HG02870 (cell line): ENCODE measurements around the gene ANO9.

Source experiments
- ATAC-seq: cut with Tn5 transposase; IDR thresholded peaks from one replicate; pipeline ENCODE4 v1.9.1; 2021; ENCODE audit warnings: mild to moderate bottlenecking, moderate library complexity; ENCODE audit not compliant: unreplicated experiment

The ANO9 gene, protein sequence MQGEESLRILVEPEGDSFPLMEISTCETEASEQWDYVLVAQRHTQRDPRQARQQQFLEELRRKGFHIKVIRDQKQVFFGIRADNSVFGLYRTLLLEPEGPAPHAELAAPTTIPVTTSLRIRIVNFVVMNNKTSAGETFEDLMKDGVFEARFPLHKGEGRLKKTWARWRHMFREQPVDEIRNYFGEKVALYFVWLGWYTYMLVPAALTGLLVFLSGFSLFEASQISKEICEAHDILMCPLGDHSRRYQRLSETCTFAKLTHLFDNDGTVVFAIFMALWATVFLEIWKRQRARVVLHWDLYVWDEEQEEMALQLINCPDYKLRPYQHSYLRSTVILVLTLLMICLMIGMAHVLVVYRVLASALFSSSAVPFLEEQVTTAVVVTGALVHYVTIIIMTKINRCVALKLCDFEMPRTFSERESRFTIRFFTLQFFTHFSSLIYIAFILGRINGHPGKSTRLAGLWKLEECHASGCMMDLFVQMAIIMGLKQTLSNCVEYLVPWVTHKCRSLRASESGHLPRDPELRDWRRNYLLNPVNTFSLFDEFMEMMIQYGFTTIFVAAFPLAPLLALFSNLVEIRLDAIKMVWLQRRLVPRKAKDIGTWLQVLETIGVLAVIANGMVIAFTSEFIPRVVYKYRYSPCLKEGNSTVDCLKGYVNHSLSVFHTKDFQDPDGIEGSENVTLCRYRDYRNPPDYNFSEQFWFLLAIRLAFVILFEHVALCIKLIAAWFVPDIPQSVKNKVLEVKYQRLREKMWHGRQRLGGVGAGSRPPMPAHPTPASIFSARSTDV

DNA sequence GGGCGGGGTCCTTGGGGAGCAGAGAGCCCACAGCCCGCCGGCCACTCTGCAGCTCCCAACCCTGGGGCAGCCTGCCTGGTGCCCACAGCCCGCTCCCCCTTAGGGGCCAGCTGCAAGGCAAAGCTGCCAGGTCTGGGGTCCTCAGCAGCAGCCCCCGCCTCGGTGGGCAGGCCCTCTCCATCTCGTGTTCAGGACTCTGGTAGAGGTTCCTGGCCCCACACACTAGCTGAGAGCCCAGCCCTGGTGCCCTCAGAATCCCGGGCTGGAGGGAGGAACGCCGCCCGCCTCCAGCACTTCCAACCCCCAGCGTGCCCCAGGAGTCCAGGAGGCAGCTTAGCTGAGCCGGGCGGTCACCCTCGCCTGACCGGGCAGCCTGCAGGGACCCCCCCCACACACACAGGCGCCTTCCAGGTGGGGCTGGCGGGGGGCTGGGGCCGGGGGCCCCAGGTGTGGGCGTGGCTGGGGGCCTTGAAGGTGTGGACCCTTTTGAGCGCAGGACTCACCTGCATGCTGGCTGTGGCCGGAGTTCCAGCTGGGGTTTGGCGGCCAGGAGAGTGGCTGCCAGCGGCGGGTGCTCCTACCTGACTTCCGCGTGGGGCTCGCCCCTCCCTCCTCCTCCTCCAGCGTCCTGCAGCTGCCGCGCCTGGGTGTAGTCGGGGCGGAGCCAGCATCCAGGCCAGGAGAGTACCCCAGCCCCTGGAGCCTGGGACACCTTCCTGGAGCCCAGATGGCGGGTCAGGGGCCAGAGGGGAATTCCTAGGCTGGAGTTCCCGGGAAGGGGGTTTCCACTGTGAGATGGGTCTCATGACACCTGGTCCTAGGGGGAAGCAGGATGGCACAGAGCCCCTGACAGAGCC is at the start of gene ANO9:
Gene ANO9 (minus strand): TSS at position 594 of the 857 bp plus-strand sequence. CDS start 85 bp downstream, at position 509.
- no peak for ATAC-seq

DNA sequence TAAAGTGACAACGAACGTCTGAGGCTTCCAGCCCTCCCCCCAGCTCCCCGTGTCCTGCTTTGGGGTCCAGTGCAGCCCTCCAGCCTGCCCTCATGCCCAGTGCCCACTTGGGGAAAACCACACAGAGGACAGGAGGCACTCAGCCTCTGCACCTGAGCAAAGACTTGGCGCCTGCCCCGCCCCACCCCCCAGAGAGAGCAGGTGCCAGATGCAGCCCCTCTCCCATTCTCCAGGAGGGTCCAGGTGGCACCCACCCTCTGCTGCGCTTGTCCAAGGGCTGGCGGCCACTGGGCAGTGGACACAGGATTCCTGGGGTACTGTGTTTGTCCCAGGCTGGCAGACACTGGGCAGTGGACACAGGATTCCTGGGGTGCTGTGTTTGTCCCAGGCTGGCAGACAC is 49.5 kb upstream of the ANO9 start:
- no peak for ATAC-seq

DNA sequence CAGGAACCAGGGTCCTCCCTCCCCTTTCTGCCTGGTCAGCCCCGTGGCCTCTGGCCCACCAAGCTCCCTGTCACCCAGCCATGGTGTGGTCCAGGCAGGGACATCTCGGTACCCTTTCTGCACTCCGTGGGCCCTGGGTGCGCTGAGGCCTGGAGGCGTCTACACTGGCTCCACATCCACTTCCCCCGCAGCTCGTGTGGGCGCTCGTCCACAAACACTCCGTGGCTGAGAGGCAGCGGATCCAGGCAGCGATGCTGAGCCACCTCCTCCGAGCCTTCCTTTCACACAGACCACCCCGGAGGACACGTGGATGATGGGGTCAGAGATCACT is 49.1 kb upstream of the ANO9 start:
- ATAC-seq: no peak

DNA sequence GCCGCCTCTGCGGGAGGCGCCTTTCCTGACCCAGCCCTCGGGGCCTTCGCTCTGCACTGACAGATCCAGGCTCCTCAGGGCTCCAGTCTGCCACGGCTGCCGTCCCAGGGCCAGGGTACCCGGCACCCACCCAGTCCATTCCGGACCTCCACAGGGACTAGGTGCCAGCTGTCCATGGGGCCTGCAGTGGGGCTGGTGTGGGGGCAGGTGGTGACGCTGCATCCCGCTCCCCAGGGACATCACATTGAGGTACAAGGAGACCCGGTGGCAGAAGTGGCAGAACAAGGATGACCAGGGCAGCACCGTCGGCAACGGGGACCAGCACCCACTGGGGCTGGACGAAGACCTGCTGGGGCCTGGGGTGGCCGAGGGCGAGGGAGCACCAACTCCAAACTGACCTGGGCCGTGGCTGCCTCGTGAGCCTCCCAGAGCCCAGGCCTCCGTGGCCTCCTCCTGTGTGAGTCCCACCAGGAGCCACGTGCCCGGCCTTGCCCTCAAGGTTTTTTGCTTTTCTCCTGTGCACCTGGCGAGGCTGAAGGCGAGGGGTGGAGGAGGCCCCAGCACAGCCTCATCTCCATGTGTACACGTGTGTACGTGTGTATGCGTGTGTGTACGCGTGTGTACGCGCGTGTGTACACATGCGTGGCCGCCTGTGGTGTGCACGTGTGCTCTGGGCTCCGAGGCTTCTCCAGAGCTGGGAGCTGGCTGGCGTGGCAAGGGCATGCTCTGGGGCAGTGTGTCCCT is 48.5 kb upstream of the ANO9 start:
- no peak for ATAC-seq

DNA sequence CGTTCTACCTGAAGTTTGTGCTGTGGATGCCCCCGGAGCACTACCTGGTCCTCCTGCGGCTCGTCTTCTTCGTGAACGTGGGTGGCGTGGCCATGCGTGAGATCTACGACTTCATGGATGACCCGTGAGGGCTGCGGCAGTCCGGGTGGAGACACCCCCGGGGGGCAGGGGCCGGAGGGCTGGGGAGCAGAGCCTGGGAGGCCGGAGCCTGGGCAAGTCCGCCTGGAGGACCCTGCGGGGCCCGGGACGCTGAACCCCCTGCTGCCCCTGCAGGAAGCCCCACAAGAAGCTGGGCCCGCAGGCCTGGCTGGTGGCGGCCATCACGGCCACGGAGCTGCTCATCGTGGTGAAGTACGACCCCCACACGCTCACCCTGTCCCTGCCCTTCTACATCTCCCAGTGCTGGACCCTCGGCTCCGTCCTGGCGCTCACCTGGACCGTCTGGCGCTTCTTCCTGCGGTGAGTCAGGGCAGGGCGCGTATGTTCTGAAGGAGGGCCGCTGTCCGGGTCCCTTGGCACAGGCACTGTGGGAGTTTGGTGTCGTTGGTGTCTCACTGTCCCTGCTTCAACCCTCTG is 47.9 kb upstream of the ANO9 start:
- no peak for ATAC-seq

DNA sequence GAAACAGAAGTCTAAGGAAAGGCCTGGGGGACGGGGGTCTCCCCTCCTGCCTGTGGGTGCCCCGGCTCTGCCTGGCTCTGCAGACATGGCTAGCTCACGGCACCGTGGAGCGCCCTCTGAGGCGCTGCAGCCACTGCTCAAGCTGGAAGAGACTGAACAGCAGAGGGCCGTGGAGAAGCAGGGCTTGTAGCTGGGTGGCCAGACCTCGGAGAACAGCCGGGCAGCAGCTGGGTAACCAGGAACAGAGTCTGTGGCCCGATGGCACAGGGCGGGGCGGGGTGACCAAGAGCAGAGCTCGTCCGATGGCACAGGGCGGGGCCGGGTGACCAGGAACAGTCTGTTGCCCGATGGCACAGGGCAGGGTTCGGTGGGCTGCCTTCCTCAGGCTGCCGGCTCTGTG is 47.2 kb upstream of the ANO9 start:
- no peak for ATAC-seq

DNA sequence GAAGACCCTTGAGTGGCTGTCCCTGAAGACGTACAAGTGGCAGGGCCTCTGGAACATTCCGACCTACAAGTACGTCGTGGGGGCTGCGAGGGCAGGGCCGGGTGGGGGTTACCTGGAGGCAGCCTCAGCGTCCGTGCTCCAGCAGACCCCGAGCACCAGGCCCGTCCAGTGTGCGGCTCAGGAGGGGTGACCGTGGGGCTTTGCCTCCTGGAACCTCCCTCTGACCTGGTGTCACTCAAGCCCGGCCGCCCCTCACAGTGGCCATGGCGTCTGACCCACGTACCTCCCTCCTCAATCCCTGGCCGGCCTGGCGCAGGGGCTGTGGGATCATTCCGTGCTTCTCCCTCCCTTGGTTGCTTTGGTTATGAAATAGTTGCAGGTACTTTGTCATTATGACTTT is 46.8 kb upstream of the ANO9 start:
- ATAC-seq: no peak

DNA sequence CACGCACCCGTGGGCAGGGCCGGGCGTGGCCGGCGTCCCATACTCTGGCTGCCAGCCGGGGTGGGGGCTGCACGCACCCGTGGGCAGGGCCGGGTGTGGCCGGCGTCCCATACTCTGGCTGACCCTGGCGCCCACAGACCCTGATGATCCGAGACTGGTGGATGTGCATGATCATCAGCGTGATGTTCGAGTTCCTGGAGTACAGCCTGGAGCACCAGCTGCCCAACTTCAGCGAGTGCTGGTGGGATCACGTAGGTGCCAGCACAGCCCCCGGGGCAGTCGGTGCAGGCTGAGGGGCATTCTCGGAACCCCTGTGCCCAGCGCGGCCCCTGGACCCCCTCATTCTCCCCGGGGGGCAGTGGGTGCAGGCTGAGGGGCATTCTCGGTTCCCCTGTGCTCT is 46.3 kb upstream of the ANO9 start:
- ATAC-seq: no peak

DNA sequence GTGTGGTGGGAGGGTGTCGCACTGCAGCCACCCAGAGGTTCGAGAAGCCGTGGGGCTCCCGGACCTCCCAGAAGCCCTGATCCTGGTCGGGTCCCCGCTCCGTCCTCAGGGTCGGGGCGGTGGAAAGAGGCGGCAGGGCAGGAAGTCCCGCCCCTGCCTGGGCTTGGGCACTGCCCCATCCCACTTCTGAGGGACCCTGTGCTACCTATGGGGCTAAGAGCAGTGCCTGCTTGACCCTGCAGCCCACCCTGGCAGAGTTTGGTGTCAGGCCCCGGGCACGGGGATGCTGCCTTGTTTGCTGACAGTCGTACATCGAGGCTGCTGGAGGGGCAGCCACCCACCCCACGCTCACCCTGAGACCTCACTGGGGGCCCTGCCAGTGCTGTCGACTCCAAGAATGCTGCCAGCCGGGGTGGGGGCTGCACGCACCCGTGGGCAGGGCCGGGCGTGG is 45.8 kb upstream of the ANO9 start:
- no peak for ATAC-seq

DNA sequence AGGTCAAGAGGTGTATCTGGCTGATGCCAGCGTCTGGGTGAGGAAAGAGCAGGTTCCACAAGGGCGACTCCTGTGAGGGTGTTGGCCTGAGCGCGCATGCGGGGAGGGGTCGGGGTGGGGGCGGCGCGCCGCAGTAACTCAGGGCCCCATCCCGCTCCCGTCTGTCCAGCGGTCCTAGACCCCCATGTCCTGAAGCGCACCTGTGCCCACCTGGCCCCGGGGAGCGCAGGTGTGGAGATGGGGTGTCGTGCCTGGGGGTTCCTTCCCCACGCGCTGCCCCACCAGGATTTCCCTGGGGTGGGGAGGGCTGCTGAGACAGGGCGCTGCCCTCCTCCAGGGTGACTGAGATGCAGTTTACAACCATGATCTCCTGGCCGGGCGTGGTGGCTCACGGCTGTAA is 44.4 kb upstream of the ANO9 start:
- no peak for ATAC-seq

DNA sequence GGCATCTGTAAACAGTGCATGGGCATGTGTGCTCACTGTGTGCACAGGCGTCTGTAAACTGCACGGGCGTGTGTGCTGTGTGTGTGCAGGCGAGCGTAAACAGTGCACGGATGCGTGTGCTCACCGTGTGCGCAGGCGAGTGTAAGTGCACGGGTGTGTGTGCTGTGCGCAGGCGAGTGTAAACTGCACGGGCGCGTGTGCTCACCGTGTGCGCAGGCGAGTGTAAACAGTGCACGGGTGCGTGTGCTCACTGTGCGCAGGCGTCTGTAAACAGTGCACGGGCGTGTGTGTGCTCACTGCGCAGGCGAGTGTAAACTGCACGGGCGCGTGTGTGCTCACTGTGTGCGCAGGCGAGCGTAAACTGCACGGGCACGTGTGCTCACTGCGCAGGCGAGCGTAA is 42.8 kb upstream of the ANO9 start:
- no peak for ATAC-seq

DNA sequence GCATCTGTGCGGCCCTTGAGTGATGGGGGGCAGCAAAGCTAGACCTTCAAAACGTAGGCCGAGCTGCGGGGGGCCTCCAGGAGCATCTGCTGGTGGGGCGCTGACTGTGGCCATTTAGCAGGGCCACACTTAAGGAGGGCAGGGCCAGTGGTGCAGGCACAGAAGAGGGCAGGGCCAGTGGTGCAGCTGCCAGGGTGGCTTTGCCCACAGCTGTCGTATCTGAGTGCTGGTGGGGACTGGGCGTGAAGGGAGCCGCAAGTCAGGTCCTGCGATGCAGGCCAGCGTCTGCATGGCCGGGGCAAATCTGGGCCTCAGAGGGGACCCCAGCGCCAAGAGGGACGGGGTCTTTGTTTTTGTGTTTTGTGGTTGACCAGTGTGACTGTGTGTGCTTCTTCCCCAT is 37.5 kb upstream of the ANO9 start:
- ATAC-seq: no peak

DNA sequence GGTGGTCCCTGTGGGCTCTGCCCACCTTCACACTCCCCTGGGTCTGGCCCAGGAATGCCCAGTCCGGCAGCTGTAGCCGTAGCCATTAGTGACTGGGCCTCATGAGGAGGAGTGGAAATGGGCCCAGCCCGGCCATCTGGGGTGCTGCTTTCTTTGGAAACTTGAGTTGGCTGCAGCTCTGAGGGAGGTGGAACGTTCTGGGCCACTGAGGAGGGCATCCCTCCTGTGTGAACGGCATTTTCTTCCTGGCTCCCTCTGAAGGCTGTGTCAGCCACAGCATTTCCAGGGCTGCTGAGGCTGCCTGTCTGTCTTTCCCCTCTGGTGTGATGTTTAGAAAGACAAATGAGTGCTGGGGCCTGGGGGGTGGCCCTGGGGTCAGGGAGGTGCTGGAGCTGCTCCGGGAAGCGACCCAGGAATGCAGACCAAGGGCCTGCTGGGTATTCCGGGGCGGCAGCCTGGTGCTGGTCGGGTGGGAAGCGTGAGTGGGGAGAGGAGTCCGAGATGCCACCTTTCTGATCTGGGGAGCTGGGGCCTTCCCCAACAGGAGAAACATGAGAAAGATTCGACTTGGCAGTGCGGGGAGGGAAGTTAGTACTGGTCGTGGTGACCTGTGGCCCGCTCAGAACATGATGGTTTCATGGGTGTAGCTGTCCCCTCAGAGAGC is 35.4 kb upstream of the ANO9 start:
- ATAC-seq: no peak

DNA sequence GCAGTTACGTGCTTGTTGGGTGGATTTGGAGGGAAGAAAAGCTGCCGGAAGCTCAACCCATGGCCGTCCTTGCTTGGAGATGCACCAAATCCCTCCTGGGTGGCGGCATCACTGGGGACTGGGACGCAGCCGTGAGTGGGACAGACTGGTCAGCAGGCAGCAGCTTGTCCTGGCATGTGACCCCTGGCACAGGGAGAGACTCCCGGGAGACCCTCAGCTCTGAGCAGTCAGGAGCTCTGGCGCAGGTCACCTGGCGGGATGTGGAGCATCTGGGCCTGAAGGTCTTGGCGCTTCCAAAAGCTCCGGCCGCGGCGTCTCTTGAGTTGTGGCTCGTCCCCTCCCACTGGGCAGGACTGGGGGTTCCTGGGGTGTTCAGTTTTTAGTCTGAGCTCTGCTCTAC is 34.6 kb upstream of the ANO9 start:
- no peak for ATAC-seq

DNA sequence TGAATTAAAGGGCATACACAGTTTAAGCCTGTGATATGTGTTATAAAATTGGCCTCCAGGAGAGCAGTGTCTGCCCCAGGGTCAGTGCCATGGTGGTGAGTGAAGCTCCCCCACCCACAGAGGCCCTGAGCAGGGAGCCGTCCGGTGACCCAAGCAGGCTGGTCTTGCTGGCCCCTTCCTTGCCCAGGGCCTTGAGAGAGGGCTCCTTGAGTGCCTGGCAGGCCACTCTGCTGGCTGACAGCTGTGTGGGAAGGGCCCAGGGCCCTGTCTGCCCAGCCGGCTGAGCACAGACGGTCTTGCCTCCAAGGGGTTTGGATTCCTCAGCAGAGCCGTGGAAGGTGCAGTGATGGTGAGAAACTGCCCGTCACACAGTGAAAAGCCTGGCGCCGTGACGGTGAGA is 34.1 kb upstream of the ANO9 start:
- no peak for ATAC-seq

DNA sequence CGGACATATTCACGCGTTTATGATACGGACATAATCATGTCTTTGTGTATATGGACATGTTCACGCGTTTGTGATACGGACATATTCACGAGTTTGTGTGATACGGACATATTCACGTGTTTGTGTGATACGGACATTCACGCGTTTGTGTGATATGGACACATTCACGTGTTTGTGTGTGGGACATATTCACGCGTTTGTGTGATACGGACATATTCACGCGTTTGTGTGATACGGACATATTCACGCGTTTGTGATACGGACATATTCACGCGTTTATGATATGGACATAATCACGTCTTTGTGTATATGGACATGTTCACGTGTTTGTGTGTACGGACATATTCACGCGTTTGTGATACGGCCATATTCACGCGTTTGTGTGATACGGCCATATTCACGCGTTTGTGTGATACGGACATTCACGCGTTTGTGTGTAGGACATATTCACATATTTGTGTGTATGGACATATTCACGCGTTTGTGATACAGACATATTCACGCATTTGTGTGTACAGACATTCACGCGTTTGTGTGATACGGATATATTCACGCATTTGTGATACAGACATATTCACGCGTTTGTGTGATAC is 33.2 kb upstream of the ANO9 start:
- ATAC-seq: no peak

DNA sequence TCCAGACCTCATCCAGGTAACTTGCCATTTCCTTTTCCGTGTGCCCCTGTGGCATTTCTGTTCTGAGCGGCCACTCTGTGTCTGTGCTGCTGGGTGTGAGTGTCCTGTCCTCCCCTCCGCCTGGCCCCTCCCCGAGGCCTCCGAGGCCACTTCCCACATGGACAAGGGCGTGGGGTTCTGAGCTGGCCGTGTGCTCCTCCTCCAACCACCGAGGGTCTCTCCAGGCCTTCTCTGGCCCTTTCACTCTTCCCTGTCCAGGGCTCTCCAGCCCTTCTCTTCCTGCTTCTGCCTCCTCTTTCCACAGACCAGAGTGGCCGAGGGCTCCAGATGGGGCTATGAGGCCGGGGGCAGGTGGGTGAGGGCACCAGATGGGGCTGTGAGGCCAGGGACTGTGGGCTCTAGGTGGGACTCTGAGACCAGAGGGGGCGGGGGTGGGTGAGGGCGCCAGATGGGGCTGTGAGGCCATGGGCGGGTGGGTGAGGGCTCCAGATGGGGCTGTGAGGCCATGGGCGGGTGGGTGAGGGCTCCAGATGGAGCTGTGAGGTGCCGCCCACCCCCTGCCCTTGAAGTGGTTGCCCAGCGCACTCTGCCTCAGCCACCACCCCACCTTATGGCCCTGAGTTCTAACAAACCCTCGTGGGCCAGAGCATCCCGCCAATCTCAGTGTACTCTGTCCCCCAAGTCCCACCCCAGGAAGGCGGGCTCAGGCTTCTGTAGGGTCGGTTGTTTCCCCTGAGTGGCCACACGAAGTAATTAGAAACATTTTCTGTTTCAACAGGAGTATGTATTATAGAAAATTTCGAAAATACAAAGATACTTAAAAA is 32.4 kb upstream of the ANO9 start:
- no peak for ATAC-seq

DNA sequence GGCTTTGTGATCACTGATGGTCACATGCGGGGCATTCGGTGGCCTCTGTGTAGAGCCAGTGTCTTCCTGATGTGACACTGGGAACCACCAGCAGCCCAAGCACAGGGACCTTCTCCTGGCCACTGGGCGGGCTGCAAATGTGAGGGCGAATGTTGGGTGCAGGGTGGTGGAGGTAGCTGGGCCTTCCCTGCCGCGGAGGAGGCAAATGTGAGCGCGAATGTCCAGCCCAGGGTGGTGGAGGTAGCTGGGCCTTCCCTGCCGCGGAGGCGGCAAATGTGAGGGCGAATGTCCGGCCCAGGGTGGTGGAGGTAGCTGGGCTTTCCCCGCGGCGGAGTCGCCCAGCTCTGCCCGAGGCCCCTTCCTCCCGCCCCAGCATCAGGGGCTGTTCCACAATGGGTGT is 31.6 kb upstream of the ANO9 start:
- no peak for ATAC-seq

DNA sequence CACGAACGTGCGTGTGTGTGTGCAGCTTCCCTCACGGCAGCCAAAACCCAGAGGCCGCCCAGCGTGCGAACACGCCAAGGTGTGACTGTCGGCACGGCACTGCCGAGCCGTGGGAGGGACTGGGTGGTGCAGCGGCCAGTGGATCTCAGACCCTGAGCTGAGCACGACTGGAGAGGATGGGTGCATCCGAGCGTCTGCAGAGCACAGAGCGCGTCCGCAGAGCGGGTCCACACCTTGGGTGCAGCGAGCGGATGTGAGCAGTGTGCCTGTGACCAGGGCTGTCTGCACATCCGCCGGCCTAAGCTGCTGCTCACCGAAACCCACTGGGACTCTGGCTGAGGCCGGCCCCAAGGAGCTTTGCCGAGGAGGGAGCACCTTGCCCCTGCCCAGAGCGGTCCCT is 31.0 kb upstream of the ANO9 start:
- ATAC-seq: no peak
